ENCODE data around the gene SLC44A3. TPM values are rescaled to one million over a fixed set of nuclear protein-coding genes. Genes with fewer than 3 reads are reported as not detected.

The SLC44A3 gene
- polyA plus RNA-seq, 1 donor from 2014 or later, result not detected

GRCh38 chr1:94895518-94895917, 75.4 kb downstream of the SLC44A3 start:
- Histone ChIP-seq H4K20me1 (ENCODE audit: insufficient read depth) (no peaks in the 10 kb centered on the region), H3F3A (ENCODE audit: insufficient read depth, low read length, poor library complexity, severe bottlenecking) (no peaks in the 10 kb centered on the region), H3K27me3 (ENCODE audit: insufficient read depth, low read depth, low read length) (no peaks in the 10 kb centered on the region), H3K9me3 (ENCODE audit: low read length) (no peaks in the 10 kb centered on the region), H2AFZ (ENCODE audit: low read depth, low read length) (no peak overlapping the region), H3K9me2 (ENCODE audit: insufficient read depth, low read length) (no peaks in the 10 kb centered on the region), H3K4me3 (ENCODE audit: low read length) (no peak overlapping the region), H3K27ac (ENCODE audit: low read length) (no peak overlapping the region), H3K9ac (ENCODE audit: low read length) (no peak overlapping the region), H3K79me2 (replicated peaks; ENCODE audit: insufficient read depth, low read length) (no peaks in the 10 kb centered on the region), H3K4me2 (ENCODE audit: low read length) (no peak overlapping the region), H3K36me3 (ENCODE audit: insufficient read depth, low read length) (peaks cover 8% of the 10 kb centered on the region)
- no peak for TF ChIP-seq CTCF (IDR thresholded peaks at IDR 0.05; ENCODE audit: poor library complexity, severe bottlenecking)
- TF ChIP-seq TAF1 (IDR thresholded peaks at IDR 0.05; ENCODE audit: low read depth), result no peak
- no peak for TF ChIP-seq EZH2 (IDR thresholded peaks at IDR 0.05; ENCODE audit: borderline replicate concordance, insufficient read depth, low read length, poor library complexity, severe bottlenecking)
- TF ChIP-seq REST (IDR thresholded peaks at IDR 0.05; ENCODE audit: borderline replicate concordance), result no peak
- TF ChIP-seq RAD21 (conservative IDR thresholded peaks at IDR 0.05), result no peak
- no peak for TF ChIP-seq EP300 (conservative IDR thresholded peaks at IDR 0.05; ENCODE audit: poor library complexity, severe bottlenecking)
- no peak for TF ChIP-seq SMC3 (conservative IDR thresholded peaks at IDR 0.05; ENCODE audit: poor library complexity)
- no peak for TF ChIP-seq POLR2AphosphoS5 (IDR thresholded peaks at IDR 0.05)
- TF ChIP-seq MXI1 (conservative IDR thresholded peaks at IDR 0.05; ENCODE audit: poor library complexity, severe bottlenecking), result no peak

GRCh38 chr1:94898491-94899385, 78.6 kb downstream of the SLC44A3 start:
- H2AFZ ChIP-seq (ENCODE audit: low read depth, low read length), result no peak overlapping the region

More at GRCh38 chr1:94898491-94899385, 78.6 kb downstream of the SLC44A3 start:
- H3K4me2 ChIP-seq (ENCODE audit: low read length), result no peak overlapping the region
- no peaks in the 10 kb centered on the region for H3K9me3 ChIP-seq (ENCODE audit: low read length)
- H3K36me3 ChIP-seq (ENCODE audit: insufficient read depth, low read length), result peaks cover 5% of the 10 kb centered on the region
- H3F3A ChIP-seq (ENCODE audit: insufficient read depth, low read length, poor library complexity, severe bottlenecking), result no peaks in the 10 kb centered on the region
- no peak overlapping the region for H3K4me3 ChIP-seq (ENCODE audit: low read length)
- no peak overlapping the region for H3K27ac ChIP-seq (ENCODE audit: low read length)
- H3K9ac ChIP-seq (ENCODE audit: low read length), result no peak overlapping the region
- H3K27me3 ChIP-seq (ENCODE audit: insufficient read depth, low read depth, low read length), result no peaks in the 10 kb centered on the region
- H3K79me2 ChIP-seq (replicated peaks; ENCODE audit: insufficient read depth, low read length), result peaks cover 4% of the 10 kb centered on the region
- no peak for TF ChIP-seq TAF1 (IDR thresholded peaks at IDR 0.05; ENCODE audit: low read depth)
- H4K20me1 ChIP-seq (ENCODE audit: insufficient read depth), result no peaks in the 10 kb centered on the region
- H3K9me2 ChIP-seq (ENCODE audit: insufficient read depth, low read length), result no peaks in the 10 kb centered on the region
